Measurements from ENCODE around the gene EREG. TPM values are rescaled to one million over a fixed set of nuclear protein-coding genes. Genes with fewer than 3 reads are reported as not detected.

EREG gene
- total RNA-seq, 4 donors from 2014 or later = 1.7 to 16.3 (median 7.9) TPM

DNA sequence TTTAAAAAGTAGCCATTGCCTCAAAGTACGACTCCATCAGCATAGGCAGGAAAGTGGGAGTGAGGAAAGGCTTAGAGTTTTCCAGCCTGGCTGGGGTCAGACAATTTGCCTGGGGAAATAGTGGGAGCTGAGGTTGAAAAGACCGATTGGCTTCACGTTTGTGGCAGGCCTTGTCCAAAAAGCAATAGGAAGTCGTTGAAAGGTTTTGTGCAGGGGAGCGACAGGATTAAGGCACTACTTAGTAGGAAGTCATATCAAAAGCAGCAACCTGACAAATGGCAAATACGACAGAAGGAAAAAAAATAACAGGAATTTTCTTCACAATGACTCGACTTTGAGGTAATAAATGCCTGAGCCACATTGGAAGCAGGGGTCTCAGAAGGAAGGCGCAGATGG, 691 bp upstream of the EREG start:
- ATAC-seq (ENCODE audit: low FRiP score) = peak; percentile 12
- TF ChIP-seq, protein P1, sequence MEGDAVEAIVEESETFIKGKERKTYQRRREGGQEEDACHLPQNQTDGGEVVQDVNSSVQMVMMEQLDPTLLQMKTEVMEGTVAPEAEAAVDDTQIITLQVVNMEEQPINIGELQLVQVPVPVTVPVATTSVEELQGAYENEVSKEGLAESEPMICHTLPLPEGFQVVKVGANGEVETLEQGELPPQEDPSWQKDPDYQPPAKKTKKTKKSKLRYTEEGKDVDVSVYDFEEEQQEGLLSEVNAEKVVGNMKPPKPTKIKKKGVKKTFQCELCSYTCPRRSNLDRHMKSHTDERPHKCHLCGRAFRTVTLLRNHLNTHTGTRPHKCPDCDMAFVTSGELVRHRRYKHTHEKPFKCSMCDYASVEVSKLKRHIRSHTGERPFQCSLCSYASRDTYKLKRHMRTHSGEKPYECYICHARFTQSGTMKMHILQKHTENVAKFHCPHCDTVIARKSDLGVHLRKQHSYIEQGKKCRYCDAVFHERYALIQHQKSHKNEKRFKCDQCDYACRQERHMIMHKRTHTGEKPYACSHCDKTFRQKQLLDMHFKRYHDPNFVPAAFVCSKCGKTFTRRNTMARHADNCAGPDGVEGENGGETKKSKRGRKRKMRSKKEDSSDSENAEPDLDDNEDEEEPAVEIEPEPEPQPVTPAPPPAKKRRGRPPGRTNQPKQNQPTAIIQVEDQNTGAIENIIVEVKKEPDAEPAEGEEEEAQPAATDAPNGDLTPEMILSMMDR (IDR thresholded peaks at IDR 0.05) = no peak
- no peak for DNase-seq (ENCODE audit: low spot score)

DNA sequence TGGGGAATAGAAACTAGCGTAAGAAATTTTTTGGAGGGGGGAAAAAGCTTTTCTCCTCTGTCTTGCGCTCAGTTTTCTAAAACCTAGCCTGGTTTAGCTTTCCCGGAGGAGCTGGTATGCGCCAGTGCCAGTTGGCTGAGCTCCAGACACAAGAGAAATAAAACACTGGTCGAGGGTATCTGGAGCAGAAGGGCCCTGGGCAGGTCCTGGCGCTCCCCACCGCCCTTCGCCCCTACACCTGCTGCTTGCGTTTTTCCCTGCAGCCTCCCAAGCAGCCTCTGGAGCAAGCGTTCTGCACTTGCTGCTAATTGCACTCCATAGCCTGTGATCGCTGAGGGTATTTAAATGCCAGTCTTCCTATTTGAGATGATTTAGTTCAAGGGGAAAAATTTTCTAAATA, 816 bp downstream of the EREG start:
- no peak for DNase-seq (ENCODE audit: low spot score)
- no peak for ATAC-seq (ENCODE audit: low FRiP score)
- TF ChIP-seq, protein P1 (IDR thresholded peaks at IDR 0.05) = no peak

DNA sequence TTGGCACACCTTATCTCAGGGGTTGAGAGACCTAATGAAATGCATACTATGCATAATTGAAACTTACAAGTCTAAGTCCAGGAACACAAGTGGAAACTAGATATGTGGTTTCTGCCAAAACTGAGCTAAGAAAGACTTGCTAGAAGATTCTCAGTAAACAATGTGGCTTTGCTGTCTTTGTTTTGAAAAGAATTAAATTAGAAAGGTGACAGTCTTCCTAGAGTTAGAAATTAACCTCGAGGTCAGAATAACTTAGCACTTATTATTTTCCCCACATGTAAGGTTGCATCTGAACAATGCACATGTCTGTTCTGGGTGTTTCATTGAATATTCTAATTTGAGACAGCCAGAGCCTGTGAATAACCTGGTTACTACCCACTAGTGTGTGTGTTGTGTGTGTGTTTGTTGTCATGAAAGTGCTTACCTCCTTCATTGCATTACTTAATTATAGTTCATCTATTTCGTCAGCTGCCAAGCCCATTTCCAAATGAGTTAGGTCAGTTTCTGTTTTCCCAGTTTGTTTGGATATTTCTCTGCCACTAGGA, 1.5 kb downstream of the EREG start:
- TF ChIP-seq, protein P1 (IDR thresholded peaks at IDR 0.05) = no peak
- ATAC-seq (ENCODE audit: low FRiP score) (no peak), DNase-seq (ENCODE audit: low spot score) (no peak)

DNA sequence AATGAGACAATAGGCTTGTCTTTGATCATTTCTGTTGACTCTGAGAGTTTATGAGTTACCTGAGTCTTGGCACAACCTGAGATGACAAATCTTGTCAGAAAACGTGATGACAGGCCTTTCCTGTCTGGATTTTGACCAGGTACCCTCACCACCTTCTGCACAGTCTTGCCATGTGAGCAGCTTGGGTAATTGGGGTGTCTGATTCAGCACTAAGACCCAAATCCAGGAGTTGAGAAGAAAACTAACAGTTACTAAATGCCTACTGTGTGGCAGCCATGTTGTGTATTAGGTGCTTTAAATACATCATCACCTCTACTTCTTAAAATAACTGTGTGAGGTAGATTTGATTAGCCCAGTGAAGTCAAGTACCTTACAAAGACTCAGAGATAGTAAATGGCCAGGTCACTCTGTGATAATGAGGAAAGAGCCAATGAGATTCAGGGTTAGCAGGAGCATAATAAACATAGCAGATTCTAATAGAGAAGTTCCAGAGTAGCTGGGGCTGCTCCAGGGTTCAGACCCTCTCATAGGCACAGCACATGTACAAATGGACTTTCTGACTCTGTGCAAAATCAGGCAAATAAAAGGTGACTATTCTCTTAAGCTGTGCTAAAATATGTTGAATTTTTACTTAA, 2.8 kb downstream of the EREG start:
- ATAC-seq (ENCODE audit: low FRiP score) = no peak
- no peak for DNase-seq (ENCODE audit: low spot score)
- TF ChIP-seq, protein P1 (IDR thresholded peaks at IDR 0.05) = no peak

DNA sequence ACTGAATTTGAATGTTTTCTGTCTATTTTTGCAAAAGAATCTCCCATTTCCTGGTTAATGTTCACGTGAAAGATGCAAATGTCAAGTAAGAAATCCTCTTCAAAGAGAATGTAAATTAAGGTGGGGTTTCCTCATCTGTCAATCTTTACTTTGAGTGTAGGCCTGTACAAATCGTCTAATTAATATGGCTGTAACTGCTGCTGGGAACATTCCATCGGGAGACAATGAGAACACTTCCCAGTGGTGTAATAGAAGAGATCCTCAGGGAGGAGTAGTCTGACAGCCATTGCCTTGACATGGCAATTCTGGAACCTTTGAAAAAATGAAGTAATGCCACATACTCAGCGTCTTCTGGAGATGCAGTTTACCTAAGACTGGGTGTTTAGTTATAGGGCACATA, 3.7 kb downstream of the EREG start:
- TF ChIP-seq, protein P1 (IDR thresholded peaks at IDR 0.05) = no peak

DNA sequence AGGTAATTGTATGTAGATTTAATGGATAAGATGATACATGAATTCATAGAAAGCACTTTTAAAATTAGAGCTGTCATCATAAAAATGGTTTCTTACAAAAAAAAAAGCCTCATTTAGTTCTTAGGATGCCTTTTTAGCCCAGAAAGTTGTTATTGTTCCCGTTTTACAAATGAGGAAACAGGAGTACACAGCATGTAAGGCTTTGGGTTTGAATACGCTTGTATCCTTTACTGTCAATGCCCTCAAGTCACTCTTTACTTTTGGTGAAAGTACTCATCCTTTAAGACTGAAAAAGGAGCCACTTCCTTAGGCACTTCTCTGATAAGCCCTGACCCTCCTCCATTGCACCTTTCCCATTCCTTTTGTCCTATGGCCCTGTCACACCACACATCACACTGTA, 4.9 kb downstream of the EREG start:
- ATAC-seq (ENCODE audit: low FRiP score) (no peak), DNase-seq (ENCODE audit: low spot score) (no peak)
- TF ChIP-seq, protein P1 (IDR thresholded peaks at IDR 0.05) = no peak

More for the DNA sequence above, 3.7 kb downstream of the EREG start:
- no peak for DNase-seq (ENCODE audit: low spot score)
- no peak for ATAC-seq (ENCODE audit: low FRiP score)

DNA sequence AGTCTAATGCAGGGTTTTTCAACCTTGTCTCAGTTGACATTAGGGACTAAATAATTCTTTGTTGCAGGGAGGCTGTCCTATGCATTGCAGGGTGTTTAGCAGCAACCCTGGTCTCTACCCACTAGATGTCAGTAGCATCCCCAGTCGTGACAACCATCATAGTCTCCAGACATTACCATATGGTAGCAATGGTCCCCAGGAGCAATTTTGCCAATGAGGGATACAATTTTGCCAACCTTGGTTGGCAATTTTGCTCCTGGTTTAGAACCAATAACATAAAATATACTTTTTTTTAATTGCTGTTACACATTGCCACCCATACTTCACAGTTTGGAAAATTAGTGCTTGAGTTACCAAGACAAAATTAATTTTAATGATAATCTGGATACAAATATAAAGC, 6.0 kb downstream of the EREG start:
- DNase-seq (ENCODE audit: low spot score) (no peak), ATAC-seq (ENCODE audit: low FRiP score) (no peak)
- TF ChIP-seq, protein P1 (IDR thresholded peaks at IDR 0.05) = no peak
